H1 (cell line): ENCODE measurements around the gene CDR2. TPM values are rescaled to one million over a fixed set of nuclear protein-coding genes. Genes with fewer than 3 reads are reported as not detected.

Experiments used
- HDAC6 ChIP-seq: IDR thresholded peaks from one replicate; pipeline ENCODE4 v1.7.1; 2012; ENCODE audit warnings: low read depth, mild to moderate bottlenecking, inconsistent platforms, low read length, moderate library complexity
- RNF2 ChIP-seq: fragments of 200-900, 300-1000 bp; sonication (generic); IDR thresholded peaks from 2 replicates; pipeline ENCODE4 v1.7.1; 2016; ENCODE audit warnings: borderline replicate concordance, low read depth, mild to moderate bottlenecking, antibody characterized with exemption, low read length; ENCODE audit not compliant: poor library complexity, severe bottlenecking; ENCODE audit errors: missing control alignments
- TAF7 ChIP-seq: optimal IDR thresholded peaks from 2 replicates; pipeline ENCODE3; 2011; ENCODE audit warnings: low read depth, mild to moderate bottlenecking, inconsistent platforms, low read length, moderate library complexity, borderline replicate concordance
- polyA plus RNA-seq, 7 experiments: library from polyadenylated mRNA; depleted of rRNA in 3 of 7; stranded (reverse) in 5 of 7; unstranded in 2 of 7; fragments of >200 nt in 5 of 7; fragments of 200-250 nt in 2 of 7; gene quantifications; 1 replicate in 5 of 7; 2 replicates in 1 of 7; 4 replicates in 1 of 7; pipeline versions ENCODE4 v1.2.1 to v1.2.3, GENCODE V29; 2011 to 2013; ENCODE audit warnings: missing spikeins in 2 of 7, mixed read lengths in 2 of 7
- total RNA-seq: library from RNA; stranded (reverse); fragmentation: NEBNext Ultra II Directional; extraction: Animal tissue kit (Norgen Biotek cat#: 25700); gene quantifications from 2 replicates; pipeline ENCODE4 v1.2.1, GENCODE V29; 2021

CDR2 gene
- total and polyA plus RNA-seq, 2 of the 8 experiments (the other 6 are each of a cell fraction or from before 2014, with no cell fraction given): 16.3 to 34.9 TPM

GRCh38 chr16:22356930-22357634, 17.3 kb downstream of the CDR2 start (continued):
- TF ChIP-seq HDAC6: no peak
- no peak for TF ChIP-seq TAF7
- no peak for TF ChIP-seq RNF2
- TF ChIP-seq, all 59 proteins: peak for 0
